SK-N-SH treated with all-trans-retinoic acid at 6 μM for 48 hours (cell line): ENCODE data around the gene ERCC2.

Source experiments
- ARNTL ChIP-seq: fragments of 450-650 bp; formaldehyde crosslinking; IDR thresholded peaks from 2 replicates; pipeline ENCODE4 v1.5.0; 2020; ENCODE audit warnings: low read depth, mild to moderate bottlenecking, moderate library complexity, borderline replicate concordance
- ISL1 ChIP-seq: fragments of 250-450 bp; sonication (Bioruptor Pico); IDR thresholded peaks from 2 replicates; pipeline ENCODE4 v2.1.2; 2022; ENCODE audit warnings: mild to moderate bottlenecking, moderate library complexity
- OSR1 ChIP-seq: fragments of 250-450 bp; sonication (Bioruptor Pico); IDR thresholded peaks from 2 replicates; pipeline ENCODE4 v1.8.0; 2022; ENCODE audit warnings: moderate library complexity, mild to moderate bottlenecking, inconsistent platforms
- PATZ1 ChIP-seq: fragments of 250-450 bp; sonication (Bioruptor Pico); IDR thresholded peaks from 2 replicates; pipeline ENCODE4 v1.8.0; 2020; ENCODE audit warnings: mild to moderate bottlenecking, moderate library complexity, borderline replicate concordance
- ZFP30 ChIP-seq: fragments of 450-650 bp; formaldehyde crosslinking; IDR thresholded peaks from 2 replicates; pipeline ENCODE4 v1.5.0; 2022; ENCODE audit warnings: mild to moderate bottlenecking, moderate library complexity

- TF ChIP-seq ARNTL (CRISPR knock-in tag): no peak
- TF ChIP-seq ZFP30: no peak
- TF ChIP-seq OSR1 (CRISPR knock-in tag): no peak
- TF ChIP-seq ISL1 (CRISPR knock-in tag): no peak
- no peak for TF ChIP-seq PATZ1 (CRISPR knock-in tag)
These were observed 12.1 kb downstream of the ERCC2 start for GRCh38 chr19:45358213-45358792.
